HG02981 (cell line): ENCODE data around the gene HSF5.
"Not testable (repeated sequence)": the region's sequence is repeated elsewhere in the genome, so short reads cannot be mapped to it uniquely, and the experiment has no call there.

Experiments
- ATAC-seq: cut with Tn5 transposase; IDR thresholded peaks from one replicate; pipeline ENCODE4 v1.9.1; 2021; ENCODE audit warnings: mild to moderate bottlenecking, moderate library complexity; ENCODE audit not compliant: unreplicated experiment

The HSF5 gene

DNA sequence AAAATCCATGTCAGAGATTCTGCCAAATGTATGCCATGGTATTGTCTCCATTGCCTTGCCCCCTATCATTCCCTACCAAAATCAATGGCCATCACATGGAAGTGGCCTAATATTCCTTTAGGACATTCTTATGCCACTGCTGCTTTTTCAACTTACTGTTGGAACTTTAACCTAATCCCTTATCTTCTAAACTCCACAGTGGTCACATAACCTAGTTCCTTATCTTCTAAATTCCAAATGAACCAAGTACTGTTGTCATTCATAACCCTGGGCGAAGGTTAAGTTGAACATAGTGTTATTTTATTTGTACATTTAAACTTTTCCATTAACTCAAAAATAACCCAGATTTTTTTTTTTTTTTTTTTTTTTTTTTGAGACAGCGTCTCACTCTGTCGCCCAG, 3.6 kb downstream of the HSF5 start:
- no peak for ATAC-seq

DNA sequence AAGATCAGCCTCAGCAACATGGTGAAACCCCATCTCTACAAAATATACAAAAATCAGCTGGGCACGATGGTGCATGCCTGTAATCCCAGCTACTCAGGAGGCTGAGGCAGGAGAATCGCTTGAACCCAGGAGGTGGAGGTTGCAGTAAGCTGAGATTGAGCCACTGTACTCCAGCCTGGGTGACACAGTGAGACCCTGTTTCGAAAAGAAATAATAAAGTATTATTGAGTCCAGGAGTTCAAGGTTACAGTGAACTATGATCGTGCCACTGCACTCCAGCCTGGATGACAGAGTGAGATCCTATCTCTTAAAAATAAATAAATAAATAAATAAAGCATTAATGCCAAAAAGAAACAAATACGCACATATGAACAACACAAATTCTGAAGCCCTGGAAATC, 6.4 kb downstream of the HSF5 start:
- ATAC-seq = not testable (repeated sequence)

DNA sequence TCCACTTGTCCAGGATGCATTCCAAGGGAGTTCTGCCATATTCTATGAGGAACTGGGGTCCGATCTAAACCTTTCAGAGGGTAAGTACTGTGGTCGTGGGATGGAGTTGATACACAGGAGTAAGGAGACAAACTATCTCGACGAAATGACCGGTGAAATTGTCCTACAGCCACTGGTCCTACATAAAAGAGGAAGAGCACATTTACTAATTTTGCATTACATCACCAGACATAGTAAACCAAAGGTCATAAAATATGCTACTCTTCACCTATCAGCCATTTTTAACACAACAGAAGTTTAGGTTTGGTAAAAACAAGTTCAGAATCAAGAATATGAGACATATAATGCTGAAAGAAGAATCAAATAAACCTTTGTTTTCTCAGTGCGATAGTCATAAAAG, 8.1 kb downstream of the HSF5 start:
- no peak for ATAC-seq

DNA sequence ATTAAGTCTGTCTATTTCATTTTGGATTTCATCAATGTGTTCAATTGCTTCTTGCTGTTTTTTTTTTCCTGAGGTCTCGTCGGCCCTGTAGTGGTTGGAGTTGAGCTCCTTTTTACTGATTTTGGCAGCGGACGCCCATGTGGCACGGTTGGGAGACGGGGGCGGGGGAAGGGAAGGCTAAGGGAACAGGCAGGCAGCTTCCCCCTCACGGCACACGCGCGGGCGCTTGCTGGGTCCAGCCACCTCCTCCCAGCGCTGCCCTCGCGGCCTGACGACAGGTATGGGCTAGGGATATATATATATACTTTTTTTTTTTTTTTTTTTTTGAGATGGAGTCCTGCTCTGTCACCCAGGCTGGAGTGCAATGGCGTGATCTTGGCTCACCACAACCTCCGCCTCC, 11.4 kb downstream of the HSF5 start:
- ATAC-seq = no peak

DNA sequence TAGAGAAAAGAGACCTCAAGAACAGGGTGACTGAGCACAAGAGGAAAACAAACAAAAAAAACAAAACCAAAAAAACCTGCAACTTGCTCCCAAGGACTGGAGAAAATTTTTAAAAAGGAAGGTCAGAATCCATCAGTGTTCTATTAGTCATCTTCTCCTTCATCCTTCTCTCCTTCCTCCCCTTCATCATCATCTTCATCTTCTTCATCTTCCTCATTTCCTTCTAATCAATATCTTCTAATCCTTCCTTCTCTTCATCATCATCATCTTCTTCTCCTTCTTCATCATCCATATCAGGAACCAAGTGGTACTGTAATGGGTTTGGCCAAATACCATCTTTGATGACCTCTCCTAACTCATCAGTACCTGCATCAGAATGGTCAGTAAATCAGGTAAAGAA, 12.2 kb downstream of the HSF5 start:
- no peak for ATAC-seq

DNA sequence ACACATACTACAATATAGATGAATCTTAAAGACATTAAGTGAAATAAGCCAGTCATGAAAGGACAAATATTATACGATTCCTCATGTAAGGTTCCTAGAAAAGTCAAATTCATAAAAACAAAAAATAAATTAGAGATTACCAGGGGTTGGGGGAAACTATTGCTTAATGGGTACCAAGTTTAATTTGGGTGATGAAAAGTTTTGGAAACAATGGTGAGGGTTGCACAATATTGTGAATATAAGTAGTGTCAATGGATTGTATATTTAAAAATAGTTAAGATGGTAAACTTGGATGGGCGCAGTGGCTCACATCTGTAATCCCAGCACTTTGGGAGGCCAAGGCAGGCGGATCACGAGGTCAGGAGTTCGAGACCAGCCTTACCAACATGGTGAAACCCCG, 17.9 kb downstream of the HSF5 start:
- no peak for ATAC-seq

DNA sequence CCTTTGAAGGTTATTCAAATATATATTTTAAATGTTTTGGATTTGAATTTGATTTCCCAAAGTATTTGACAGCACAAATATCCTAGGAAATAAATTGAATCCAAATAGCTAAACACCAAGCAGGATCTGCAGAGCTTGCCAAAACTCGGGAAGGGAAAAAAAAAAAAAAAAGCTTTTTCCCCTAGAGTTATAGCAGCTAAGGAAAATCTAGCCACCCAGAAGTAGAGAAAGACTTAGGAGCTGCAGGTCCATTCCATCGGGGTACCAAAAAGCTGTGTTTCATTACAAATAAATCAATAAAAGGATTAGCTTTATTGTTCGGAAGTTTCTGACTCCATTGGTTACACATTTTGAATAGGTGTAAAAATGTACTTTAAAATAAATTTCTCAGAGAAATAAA, 19.3 kb downstream of the HSF5 start:
- ATAC-seq = no peak

DNA sequence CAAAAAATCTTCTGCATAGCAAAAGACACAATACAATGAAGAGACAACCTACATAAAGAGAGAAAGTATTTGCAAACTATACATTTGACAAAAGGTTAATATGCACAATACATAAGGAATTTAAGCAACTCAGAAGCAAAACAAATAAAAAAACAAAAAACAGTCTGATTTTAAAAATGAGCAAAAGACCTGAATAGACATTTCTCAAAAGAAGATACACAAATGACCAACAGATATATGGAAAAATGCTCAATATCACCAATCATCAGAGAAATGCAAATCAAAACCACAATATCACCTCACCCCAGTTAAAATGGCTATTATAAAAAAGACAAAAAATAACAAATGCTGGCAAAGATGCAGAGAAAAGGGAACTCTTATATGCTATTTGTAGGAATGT, 32.7 kb downstream of the HSF5 start:
- no peak for ATAC-seq

DNA sequence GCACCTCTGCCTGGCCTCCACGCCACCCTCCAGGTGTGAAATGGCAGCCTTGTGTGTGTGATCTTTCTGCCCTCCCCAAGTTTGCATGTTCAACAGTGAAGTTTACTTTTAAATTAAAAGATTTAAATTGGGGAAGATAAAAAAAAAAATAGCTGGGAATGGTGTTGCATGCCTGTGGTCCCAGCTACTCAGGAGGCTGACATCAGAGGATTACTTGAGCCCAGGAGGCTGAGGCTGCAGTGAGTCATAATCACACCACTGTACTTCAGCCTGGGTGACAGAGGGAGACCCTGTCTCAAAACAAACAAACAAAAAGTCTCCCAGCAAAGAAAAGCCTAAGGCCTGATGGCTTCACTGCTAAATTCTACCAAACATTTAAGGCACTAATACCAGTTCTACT, 35.5 kb downstream of the HSF5 start:
- ATAC-seq = no peak

DNA sequence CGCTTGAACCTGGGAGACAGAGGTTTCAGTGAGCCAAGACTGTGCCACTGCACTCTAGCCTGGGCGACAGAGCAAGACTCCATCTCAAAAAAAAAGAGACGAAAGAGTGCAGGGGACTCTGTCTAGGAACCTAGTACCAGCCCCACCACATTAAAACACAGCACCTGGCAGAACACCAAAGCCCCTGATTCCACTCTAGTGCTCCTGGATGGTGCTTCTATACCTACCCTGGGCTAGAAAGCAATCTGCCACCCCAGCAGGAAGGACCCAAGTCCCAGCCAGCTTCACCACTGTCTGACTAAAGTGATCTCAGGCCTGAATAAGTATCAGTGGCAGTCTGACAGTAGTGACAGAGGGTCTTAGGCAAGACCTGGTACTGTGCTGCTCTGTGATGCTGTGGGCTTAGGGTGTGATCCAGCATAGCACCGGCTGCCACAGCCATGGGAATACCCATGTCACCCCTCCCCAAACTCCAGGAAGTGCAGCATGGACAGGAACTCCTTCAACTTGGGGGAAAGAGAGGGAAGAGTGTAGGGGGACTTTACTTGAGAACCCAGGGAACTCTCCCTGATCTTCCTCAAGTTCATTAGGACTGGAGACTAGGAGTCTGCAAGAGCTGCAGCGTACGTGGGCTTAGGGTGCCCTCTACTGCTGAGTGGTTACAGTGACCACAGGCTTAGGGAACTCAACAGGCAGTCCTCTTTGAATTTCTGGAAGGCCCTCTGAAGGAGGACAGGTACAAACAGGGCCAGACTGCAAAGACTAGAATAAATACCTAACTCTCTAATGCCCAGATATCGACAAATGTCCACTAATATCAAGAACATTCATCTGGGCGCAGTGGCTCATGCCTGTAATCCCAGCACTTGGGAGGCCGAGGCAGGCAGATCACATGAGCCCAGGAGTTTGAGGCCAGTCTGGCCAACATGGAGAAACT, 40.9 kb downstream of the HSF5 start:
- ATAC-seq = no peak

DNA sequence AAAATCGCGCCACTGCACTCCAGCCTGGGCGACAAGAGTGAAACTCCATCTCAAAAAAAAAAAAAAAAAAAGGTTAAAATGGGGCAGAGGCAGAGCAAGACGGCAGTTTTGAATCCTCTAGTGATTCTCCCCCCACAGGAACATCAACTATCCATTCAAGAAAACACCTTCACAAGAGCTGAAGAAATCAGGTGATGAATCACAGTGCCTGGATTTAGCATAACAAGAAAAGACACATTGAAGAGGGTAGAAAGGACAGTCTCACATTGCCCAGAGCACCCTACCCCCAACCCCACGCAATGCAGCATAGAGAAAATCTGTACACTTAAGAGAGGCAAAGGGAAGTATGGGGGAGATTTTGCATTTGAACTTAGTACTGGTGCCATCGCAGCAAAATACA, 42.1 kb downstream of the HSF5 start:
- ATAC-seq = no peak

DNA sequence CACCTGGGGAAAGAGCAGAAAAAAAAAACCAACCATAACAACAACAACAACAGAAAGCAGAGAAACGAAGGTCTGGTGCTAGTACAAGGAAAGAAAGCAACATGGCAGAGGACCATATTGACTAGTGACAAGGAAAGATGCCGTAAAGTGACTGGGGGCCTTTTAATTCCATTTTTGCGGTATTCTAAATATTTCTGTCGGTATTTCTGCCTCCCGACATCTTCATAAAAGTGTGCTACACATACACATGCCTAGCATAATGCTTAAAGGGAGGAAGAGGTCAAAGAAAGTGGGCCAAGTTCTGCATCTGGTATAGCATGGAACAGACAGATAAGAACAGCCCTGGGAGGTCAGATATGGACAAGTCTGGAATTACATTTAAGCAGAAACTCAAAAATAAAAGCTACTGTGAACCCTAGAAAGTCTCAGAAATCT, 51.4 kb downstream of the HSF5 start:
- no peak for ATAC-seq

DNA sequence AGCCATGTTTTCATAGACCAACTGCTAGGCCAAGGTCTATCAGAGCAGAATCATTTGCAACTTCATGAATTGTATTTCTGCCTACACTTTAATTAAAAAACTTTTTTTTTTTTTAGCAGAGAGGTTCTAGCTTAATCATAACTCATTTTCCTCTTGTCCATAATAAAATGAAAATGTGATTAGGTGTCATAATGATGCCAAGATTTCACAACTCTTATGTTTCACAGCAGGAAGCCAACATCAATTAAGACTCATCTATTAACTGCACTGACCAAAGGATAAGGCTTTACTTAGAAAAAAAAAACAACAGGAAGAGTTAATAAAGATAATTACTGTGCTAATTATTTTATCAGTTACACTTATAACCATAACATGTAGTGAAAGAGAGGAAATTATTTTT, 52.0 kb downstream of the HSF5 start:
- no peak for ATAC-seq

DNA sequence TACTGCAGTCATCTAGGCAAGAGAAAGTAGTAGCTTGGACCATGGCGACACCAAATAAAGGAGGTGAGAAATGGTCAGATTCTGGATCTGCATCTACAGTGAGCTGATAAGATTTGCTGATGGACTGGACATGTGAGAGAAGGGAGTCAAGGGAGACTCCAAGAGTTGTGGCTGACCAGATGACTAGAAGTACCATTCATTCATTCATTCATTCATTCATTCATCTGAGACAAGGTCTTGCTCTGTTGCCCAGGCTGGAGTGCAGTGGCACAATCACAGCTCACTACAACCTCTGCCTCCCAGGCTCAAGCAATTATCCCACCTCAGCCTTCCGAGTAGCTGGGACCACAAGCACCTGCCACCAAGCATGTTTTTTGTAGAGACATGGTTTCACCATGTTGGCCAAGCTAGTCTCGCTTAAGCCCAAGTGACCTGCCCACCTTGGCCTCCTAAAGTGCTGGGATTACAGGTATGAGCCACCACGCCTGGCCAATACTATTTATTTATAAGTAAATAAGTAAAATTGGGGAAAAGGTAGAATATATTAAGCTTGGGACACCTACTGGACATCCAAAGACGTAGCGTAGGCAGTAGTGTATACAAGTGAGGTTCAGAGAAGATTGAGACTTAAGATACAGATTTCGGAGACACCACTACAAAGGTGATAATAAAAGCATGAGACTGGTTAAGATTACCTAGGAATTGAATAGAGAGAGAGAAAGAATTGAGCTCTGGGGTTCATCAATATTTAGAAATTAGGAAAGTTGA, 55.2 kb downstream of the HSF5 start:
- no peak for ATAC-seq

DNA sequence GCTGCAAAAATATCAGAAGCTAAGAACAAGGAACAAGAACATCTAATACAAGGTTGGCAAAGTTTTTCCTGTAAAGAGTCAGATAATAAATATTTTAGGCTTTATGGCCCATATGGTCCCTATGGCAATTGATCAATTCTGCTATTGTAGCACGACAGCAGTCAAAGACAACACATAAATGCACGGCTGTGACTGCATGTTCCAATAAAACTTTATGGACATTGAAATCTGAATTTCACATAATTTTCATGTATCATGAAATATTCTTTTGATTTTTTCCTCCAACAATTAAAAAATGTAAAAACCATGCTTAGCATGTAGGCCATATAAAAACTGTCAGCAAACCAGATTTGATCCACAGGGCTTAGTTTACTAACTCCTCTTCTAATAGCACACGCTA, 60.4 kb downstream of the HSF5 start:
- no peak for ATAC-seq

DNA sequence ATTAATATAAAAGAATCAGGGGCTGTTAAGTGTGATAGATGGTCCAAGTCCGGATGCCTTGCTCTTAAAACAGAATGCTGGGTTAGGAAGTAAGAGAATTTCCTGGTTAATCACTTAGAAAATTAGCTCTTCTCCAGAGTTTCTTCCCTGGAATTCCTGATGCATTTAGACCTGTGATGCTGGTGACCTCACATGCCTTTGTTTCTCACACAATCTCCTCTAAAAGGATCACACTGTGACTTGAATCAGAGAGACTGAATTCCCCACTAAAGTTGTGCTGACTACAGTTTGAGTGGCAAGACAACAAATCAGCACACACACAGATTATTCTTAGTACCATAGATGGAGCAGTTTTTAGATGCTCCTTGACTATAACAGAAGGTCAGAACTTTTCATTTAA, 66.5 kb downstream of the HSF5 start:
- no peak for ATAC-seq

DNA sequence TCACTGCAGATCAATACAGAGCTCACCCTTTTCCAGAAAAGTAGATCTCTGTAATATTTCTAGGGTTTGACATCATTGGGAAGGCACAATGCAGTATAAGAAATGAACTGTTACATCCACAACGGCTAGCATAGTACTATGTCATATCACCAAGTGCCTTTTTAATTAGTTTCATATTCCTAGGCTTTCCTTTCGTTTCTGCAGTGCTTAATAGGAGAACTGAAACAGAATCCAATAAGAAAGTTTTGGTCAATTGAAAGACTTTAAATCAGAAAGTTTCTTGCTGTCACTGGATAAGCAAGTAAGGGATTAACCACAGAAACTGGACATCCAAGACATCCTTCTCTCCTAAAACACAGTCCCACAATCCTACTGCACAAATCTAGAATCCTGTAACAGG, 67.4 kb downstream of the HSF5 start:
- no peak for ATAC-seq

DNA sequence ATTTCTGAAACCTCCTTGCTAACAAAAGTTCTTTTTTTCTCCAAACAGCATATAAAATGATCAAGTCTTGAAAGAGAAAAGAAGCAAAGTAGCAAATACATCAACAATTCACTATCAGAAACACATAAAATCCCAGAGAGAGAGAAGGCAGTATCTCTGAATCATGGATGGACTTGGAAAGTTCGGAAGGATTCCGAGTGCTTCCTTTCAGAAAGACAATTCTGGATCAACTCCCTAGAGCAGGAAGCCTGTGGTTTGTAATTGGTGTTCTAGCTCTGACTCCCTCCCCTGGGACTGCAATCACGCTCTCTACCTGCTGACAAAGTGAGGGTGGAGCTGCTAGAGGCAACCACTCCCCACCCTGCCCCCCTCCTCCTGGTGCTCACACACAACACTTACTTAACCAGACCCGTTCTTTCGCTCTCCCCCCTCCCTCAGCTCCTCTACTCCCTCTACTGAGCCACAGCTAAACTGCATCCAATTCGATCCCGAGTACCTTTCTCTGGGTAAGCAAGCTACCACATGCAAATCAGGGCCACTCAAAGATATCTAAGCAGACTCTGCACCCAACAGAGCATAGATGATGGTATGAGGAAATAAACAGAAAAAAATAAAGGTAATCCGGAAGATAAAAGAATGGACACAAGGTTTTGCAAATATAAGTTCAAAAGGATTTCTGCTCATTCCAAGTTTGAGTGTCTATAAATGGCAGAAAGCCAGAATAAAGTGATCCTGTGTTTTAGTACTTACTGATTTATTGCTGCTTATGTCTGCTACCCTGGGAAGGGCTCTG, 70.7 kb downstream of the HSF5 start, which contains the start of gene RNF43:
Gene RNF43, minus strand, starts transcription at position 235 of the 793 bp plus-strand sequence. CDS start 1,957 bp downstream, outside the sequence.
- ATAC-seq = peak; percentile 96

DNA sequence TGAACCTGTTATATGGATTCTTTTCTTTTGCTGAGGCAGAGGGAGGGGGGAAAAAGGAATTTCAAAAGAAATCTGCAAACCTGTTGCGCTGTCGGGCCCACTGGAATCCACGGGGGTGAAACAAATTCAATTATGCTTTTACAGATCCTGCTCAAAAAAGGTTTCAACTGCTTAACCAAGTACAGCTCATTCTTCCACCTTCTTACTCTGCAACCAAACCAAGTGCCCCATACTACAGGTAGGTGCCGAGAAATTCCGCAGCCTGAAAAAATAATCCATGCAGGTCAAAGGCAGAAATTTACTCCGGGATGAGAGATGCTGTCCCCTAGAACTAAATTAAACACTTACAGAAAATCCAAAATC, 71.3 kb downstream of the HSF5 start:
- no peak for ATAC-seq

DNA sequence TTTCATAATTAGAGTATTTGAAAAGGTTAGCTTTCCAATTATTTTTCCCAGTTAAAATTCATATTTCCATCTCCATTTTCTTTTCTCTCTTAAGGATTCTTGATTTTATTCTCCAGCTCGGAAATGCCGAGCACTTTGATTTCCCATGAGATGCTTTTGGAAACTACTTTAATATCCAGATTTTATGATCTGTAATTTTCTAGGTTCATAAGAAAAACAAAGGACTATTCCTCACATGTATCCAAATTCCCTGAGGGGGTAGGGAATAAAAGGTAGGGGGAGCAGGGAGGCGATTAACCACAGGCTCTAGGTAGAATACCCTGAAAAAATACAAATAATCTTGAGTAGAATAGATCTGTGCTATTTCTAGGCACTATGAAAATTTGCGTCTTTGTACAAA, 71.8 kb downstream of the HSF5 start:
- no peak for ATAC-seq

DNA sequence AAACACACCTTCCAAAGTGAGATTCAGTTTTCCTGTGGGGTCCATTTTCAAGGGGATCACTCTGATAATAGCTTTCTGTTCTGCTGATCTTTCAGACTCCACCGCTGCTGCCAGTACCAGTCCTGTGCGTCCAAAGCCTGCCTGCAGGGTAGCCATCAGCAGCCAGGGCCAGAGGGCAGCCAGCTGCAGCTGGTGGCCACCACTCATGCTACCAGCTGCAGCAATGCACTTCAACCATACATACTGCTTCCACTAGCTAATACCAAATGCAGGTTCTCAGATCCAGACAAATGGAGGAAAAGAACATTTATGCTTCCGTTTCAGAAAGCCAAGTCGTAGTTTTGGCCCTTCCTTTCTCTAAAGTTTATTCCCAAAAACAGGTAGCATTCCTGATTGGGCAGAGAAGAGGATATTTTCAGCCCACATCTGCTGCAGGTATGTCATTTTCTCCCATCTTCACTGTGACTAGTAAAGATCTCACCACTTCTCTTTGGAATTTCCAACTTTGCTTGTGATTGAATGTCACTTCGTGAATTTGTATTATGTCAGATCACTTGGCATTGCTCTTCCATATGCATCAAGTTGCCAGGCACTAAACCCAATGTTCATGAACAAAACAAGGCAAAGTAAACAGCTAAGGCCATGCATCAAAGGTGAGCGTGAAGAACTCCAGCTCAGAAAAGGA, 72.7 kb downstream of the HSF5 start:
- ATAC-seq = no peak
